ENCODE measurements around the gene ALOX5.

GRCh38 chr10:45420453-45421192 lies 46.6 kb downstream of the ALOX5 start:
- TF ChIP-seq CTCF (conservative IDR thresholded peaks at IDR 0.05; ENCODE audit: low read depth, low read length) (no peak), EZH2 (IDR thresholded peaks at IDR 0.05; ENCODE audit: borderline replicate concordance, low read depth, low read length, poor library complexity, severe bottlenecking) (no peak)
